Measurements from ENCODE around the gene PLEKHA5. TPM values are rescaled to one million over a fixed set of nuclear protein-coding genes. Genes with fewer than 3 reads are reported as not detected.
A peak's percentile ranks its signal among the peaks of the same experiment; 100 is the strongest.

The PLEKHA5 gene
- total and polyA plus RNA-seq, 7 donors = 0.52 to 3.3 (median 0.80) TPM

GRCh38 chr12:19125325-19125724, 4.2 kb upstream of the PLEKHA5 start:
- H3K36me3 ChIP-seq (ENCODE audit: insufficient read depth in 1 of 2, low read depth in 1 of 2) = no peaks in the 10 kb centered on the region
- TF ChIP-seq CTCF (IDR thresholded peaks at IDR 0.05) = no peak
- no peak for ATAC-seq
- H3K27ac ChIP-seq = no peak overlapping the region
- DNase-seq = no peak
- intact Hi-C loops (cut with DNase I) = no loop called here
- H3K4me1 ChIP-seq = no peaks in the 10 kb centered on the region
- 77 to 89% (median 88%) methylated on average over 4 to 5 of the region's 5 CpGs for WGBS, 3 donors
- peaks cover 0 to 7% (median 0%) of the 10 kb centered on the region in 3 donors for H3K27me3 ChIP-seq (ENCODE audit: insufficient read depth in 3 of 3, low read length in 2 of 3)
- peaks cover 17% of the 10 kb centered on the region for H3K9me3 ChIP-seq
- H3K4me3 ChIP-seq = no peak overlapping the region

GRCh38 chr12:19127270-19127669, 2.3 kb upstream of the PLEKHA5 start:
- no peak for DNase-seq
- Histone ChIP-seq H3K4me3 (no peak overlapping the region), H3K4me1 (peaks cover 9% of the 10 kb centered on the region), H3K27me3 (ENCODE audit: insufficient read depth in 3 of 3, low read length in 2 of 3) (peaks cover 0 to 26% (median 0%) of the 10 kb centered on the region in 3 donors), H3K9me3 (peaks cover 17% of the 10 kb centered on the region), H3K27ac (no peak overlapping the region), H3K36me3 (ENCODE audit: insufficient read depth in 1 of 2, low read depth in 1 of 2) (no peaks in the 10 kb centered on the region)
- intact Hi-C loops (cut with DNase I) = no loop called here
- ATAC-seq = no peak
- no peak for TF ChIP-seq CTCF (IDR thresholded peaks at IDR 0.05)

- H3K27me3 ChIP-seq (ENCODE audit: insufficient read depth in 3 of 3, low read length in 2 of 3) = peaks cover 0 to 37% (median 0%) of the 10 kb centered on the region in 3 donors
- TF ChIP-seq CTCF (IDR thresholded peaks at IDR 0.05) = no peak
- ATAC-seq (no peak), DNase-seq (no peak)
- peaks cover 17% of the 10 kb centered on the region for H3K9me3 ChIP-seq
- intact Hi-C loops (cut with DNase I) = no loop called here
- peaks cover 9% of the 10 kb centered on the region for H3K4me1 ChIP-seq
- H3K27ac ChIP-seq = no peak overlapping the region
- WGBS, 3 donors = 75 to 89% (median 84%) methylated on average over 2 of the region's 2 CpGs
- H3K4me3 ChIP-seq = no peak overlapping the region
- no peaks in the 10 kb centered on the region for H3K36me3 ChIP-seq (ENCODE audit: insufficient read depth in 1 of 2, low read depth in 1 of 2)
Measured at GRCh38 chr12:19128485-19128884, 1.0 kb upstream of the PLEKHA5 start.

- TF ChIP-seq CTCF (IDR thresholded peaks at IDR 0.05) = no peak
- no peak for ATAC-seq
- peak overlapping the region; percentile 60 for H3K27ac ChIP-seq
- peaks cover 17% of the 10 kb centered on the region for H3K9me3 ChIP-seq
- 2 to 4% (median 4%) methylated on average over 10 to 12 of the region's 12 CpGs for WGBS, 3 donors
- peak overlapping the region; percentile 47 for H3K4me3 ChIP-seq
- no peak for DNase-seq
- intact Hi-C loops (cut with DNase I) = no loop called here
- H3K36me3 ChIP-seq (ENCODE audit: insufficient read depth in 1 of 2, low read depth in 1 of 2) = no peaks in the 10 kb centered on the region
- peaks cover 0 to 37% (median 0%) of the 10 kb centered on the region in 3 donors for H3K27me3 ChIP-seq (ENCODE audit: insufficient read depth in 3 of 3, low read length in 2 of 3)
- H3K4me1 ChIP-seq = peaks cover 9% of the 10 kb centered on the region
Measured at GRCh38 chr12:19129122-19129485, 429 bp upstream of the PLEKHA5 start.
